Natural killer cell (primary cell): ENCODE results near the gene HELZ. TPM values are rescaled to one million over a fixed set of nuclear protein-coding genes. Genes with fewer than 3 reads are reported as not detected.

Experiments used
- ATAC-seq, 3 donors: fragments of 150-1000 bp in 2 of 3; fragments of 200-7000 bp in 1 of 3; cut with Tn5 transposase; 1 replicate in 1 of 3; 2 replicates in 2 of 3; pipeline ENCODE4 v1.10.0; 2021; ENCODE audit warnings: mild to moderate bottlenecking in 2 of 3, moderate library complexity in 2 of 3
- DNase-seq, 2 donors: peaks; one replicate each; pipeline versions ENCODE4 v3.0.0 to v3.0.0-alpha.2; 2013 to 2021; ENCODE audit warnings: mixed read lengths in 1 of 2
- H3K27ac ChIP-seq: one replicate; pipeline ENCODE4 v1.5.1; 2013; ENCODE audit warnings: mild to moderate bottlenecking, low read length
- H3K27me3 ChIP-seq: one replicate; pipeline ENCODE4 v1.6.1; 2013; ENCODE audit warnings: low read length; ENCODE audit not compliant: control insufficient read depth, insufficient read depth
- H3K36me3 ChIP-seq: one replicate; pipeline ENCODE4 v1.6.1; 2013; ENCODE audit warnings: low read length; ENCODE audit not compliant: control insufficient read depth, insufficient read depth
- H3K4me1 ChIP-seq: one replicate; pipeline ENCODE4 v1.6.1; 2013; ENCODE audit warnings: low read length; ENCODE audit not compliant: control insufficient read depth, insufficient read depth
- H3K4me3 ChIP-seq: one replicate; pipeline ENCODE4 v1.5.1; 2013; ENCODE audit warnings: low read length
- H3K9me3 ChIP-seq: one replicate; pipeline ENCODE4 v1.6.1; 2013; ENCODE audit warnings: low read length; ENCODE audit not compliant: control insufficient read depth, insufficient read depth
- H3K27ac Mint-ChIP-seq, 2 donors: one replicate each; pipeline ENCODE4 v1.8.0; 2022; ENCODE audit warnings: mild to moderate bottlenecking in 2 of 2, mixed read lengths in 2 of 2, moderate library complexity in 1 of 2
- H3K27me3 Mint-ChIP-seq, 2 donors: one replicate each; pipeline ENCODE4 v1.8.0; 2022; ENCODE audit warnings: low read depth in 2 of 2, mixed read lengths in 2 of 2
- H3K36me3 Mint-ChIP-seq: one replicate; pipeline ENCODE4 v1.8.0; 2022; ENCODE audit warnings: mixed read lengths
- H3K4me1 Mint-ChIP-seq, 2 donors: one replicate each; pipeline ENCODE4 v1.8.0; 2022; ENCODE audit warnings: mixed read lengths in 2 of 2
- H3K4me3 Mint-ChIP-seq: one replicate; pipeline ENCODE4 v1.8.0; 2022; ENCODE audit warnings: mild to moderate bottlenecking, moderate library complexity, mixed read lengths
- H3K9me3 Mint-ChIP-seq, 2 donors: one replicate each; pipeline ENCODE4 v1.8.0; 2022; ENCODE audit warnings: mixed read lengths in 2 of 2
- WGBS: methylation state at CpG from one replicate; pipeline ENCODE4 v1.1.7; 2013; ENCODE audit warnings: missing lambda C conversion rate; ENCODE audit not compliant: insufficient coverage; 5-methylcytosine and 5-hydroxymethylcytosine counted together
- intact Hi-C: fragments of 100-400 bp; cut with micrococcal nuclease; formaldehyde crosslinking; loops from one replicate; pipeline ENCODE4 v1.14.2; 2022
- total RNA-seq, 4 donors: library from RNA; stranded (reverse); fragments of 120-200 nt in 1 of 4; gene quantifications; one replicate each; pipeline versions ENCODE4 v1.2.3 to v1.2.4, GENCODE V29; 2013 to 2022
- TF ChIP-seq, protein P1 (sequence below): fragments of 200-600 bp; IDR thresholded peaks from one replicate; pipeline ENCODE4 v1.8.0; 2022; ENCODE audit warnings: antibody characterized with exemption

The HELZ gene
- total RNA-seq, 3 donors from 2014 or later (not counting 1 experiment from before 2014, with no cell fraction given) = 274 to 355 (median 292) TPM

DNA sequence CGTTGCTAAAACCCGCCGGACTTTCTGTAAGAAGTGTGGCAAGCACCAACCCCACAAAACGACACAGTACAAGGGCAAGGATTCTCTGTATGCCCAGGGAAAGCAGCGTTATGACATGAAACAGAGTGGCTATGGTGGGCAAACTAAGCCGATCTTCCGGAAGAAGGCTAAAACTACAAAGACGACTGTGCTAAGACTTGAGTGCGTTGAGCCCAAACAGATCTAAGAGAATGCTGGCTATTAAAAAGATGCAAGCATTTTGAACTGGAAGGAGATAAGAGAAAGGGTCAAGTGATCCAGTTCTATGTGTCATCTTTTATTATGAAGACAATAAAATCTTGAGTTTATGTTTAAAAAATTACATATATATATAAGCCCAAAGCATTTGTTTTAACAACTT lies 20.3 kb downstream of the HELZ start:
- DNase-seq (no peak), ATAC-seq (no peak)
- H3K4me1 Mint-ChIP-seq = peaks cover 70 to 75% of the 10 kb centered on the region in 2 donors
- no peak overlapping the region for H3K4me3 Mint-ChIP-seq
- H3K27ac Mint-ChIP-seq = peak overlapping the region; percentile 72 to 80
- H3K27me3 ChIP-seq = no peaks in the 10 kb centered on the region
- TF ChIP-seq, protein P1, sequence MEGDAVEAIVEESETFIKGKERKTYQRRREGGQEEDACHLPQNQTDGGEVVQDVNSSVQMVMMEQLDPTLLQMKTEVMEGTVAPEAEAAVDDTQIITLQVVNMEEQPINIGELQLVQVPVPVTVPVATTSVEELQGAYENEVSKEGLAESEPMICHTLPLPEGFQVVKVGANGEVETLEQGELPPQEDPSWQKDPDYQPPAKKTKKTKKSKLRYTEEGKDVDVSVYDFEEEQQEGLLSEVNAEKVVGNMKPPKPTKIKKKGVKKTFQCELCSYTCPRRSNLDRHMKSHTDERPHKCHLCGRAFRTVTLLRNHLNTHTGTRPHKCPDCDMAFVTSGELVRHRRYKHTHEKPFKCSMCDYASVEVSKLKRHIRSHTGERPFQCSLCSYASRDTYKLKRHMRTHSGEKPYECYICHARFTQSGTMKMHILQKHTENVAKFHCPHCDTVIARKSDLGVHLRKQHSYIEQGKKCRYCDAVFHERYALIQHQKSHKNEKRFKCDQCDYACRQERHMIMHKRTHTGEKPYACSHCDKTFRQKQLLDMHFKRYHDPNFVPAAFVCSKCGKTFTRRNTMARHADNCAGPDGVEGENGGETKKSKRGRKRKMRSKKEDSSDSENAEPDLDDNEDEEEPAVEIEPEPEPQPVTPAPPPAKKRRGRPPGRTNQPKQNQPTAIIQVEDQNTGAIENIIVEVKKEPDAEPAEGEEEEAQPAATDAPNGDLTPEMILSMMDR = no peak
- no peaks in the 10 kb centered on the region for H3K9me3 ChIP-seq
- 94% methylated on average over 9 of the region's 9 CpGs for WGBS
- no peak overlapping the region for H3K4me3 ChIP-seq
- no peaks in the 10 kb centered on the region for H3K36me3 Mint-ChIP-seq
- peaks cover 11% of the 10 kb centered on the region for H3K36me3 ChIP-seq
- intact Hi-C loops = no loop called here
- peaks cover 15% of the 10 kb centered on the region for H3K4me1 ChIP-seq
- H3K27me3 Mint-ChIP-seq = no peaks in the 10 kb centered on the region
- no peaks in the 10 kb centered on the region for H3K9me3 Mint-ChIP-seq
- H3K27ac ChIP-seq = no peak overlapping the region

DNA sequence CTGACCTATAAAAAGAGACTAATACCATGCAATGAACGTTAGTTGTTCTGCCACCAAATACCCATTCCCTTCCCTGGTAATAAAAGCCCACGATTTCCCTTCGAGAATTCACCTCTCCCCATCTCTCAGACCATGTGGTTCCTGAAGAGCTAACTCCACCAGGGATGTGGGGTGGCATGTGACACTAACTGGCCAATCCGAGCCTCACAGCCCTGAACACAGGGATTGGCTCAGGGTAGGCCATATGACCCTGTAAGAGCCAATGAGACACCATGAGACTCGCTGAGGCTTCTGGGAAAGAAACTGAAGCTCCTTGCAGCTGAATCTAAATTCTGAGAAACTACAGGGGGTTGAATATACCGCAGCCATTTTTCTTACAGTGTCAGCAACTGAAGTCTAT lies 21.1 kb downstream of the HELZ start:
- H3K4me3 ChIP-seq = no peak overlapping the region
- H3K27me3 ChIP-seq = no peaks in the 10 kb centered on the region
- WGBS = 95% methylated on average over 6 of the region's 6 CpGs
- peak overlapping the region; percentile 29 to 80 for H3K27ac Mint-ChIP-seq
- H3K4me1 ChIP-seq = peaks cover 15% of the 10 kb centered on the region
- H3K4me1 Mint-ChIP-seq = peaks cover 70 to 76% of the 10 kb centered on the region in 2 donors
- peaks cover 5% of the 10 kb centered on the region for H3K36me3 ChIP-seq
- no peak overlapping the region for H3K4me3 Mint-ChIP-seq
- no peaks in the 10 kb centered on the region for H3K36me3 Mint-ChIP-seq
- intact Hi-C loops = no loop called here
- DNase-seq (peak in 1 of 2 donors; percentile 37), ATAC-seq (peak; percentile 45 to 66 (median 64))
- no peaks in the 10 kb centered on the region for H3K9me3 ChIP-seq
- TF ChIP-seq, protein P1 = no peak
- H3K27ac ChIP-seq = no peak overlapping the region
- H3K27me3 Mint-ChIP-seq = no peaks in the 10 kb centered on the region
- H3K9me3 Mint-ChIP-seq = no peaks in the 10 kb centered on the region

DNA sequence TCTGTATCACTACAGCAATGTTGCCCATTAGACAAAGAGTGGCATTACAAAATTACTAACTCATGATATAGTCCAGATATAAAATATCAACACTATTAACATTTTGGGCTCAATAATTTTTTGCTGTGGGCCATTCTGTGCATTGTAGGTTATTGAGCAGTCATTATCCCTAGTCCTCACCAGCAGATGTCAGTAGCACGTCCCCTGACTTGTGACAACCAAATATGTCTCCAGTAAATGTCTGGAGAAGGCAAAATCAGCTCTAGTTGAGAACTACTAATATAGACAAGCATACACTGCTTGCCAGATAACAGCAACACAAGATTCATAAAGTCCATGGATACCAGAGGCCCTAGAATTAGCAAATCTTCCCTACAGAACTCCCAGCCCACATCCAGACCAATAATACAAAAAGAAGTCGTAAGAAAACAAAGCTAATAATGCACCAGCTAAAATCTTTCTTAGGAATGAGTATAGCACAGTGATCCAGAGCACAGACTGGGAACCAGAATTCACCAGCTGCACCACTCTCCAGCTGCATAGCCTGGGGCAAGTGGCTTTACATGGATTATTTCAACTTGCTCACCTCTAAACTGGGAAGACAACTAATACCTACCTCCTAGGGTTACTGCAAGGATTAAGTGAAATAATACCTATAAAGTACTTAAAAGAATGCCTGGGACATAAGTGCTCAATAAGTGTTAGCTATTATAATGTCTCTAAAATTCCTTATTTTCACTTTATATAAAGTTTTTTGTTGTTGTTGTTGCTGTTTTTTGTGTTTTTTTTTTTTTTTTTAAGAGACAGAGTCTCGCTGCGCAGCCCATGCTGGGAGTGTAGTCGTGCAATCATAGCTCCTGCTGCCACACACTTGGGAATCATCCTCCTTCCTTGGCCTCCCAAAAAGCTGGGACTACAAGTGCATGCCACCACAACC lies 23.7 kb downstream of the HELZ start:
- Histone ChIP-seq H3K4me3 (no peak overlapping the region), H3K36me3 (peaks cover 27% of the 10 kb centered on the region), H3K27me3 (no peaks in the 10 kb centered on the region), H3K9me3 (no peaks in the 10 kb centered on the region), H3K4me1 (peaks cover 21% of the 10 kb centered on the region), H3K27ac (no peak overlapping the region)
- WGBS = 85% methylated on average over 5 of the region's 5 CpGs
- no peaks in the 10 kb centered on the region for H3K36me3 Mint-ChIP-seq
- H3K4me1 Mint-ChIP-seq = peaks cover 68 to 72% of the 10 kb centered on the region in 2 donors
- peak overlapping the region; percentile 37 to 80 for H3K27ac Mint-ChIP-seq
- H3K27me3 Mint-ChIP-seq = no peaks in the 10 kb centered on the region
- peak overlapping the region; percentile 18 for H3K4me3 Mint-ChIP-seq
- DNase-seq (peak in 1 of 2 donors; percentile 78), ATAC-seq (peak; percentile 29 to 87 (median 68))
- TF ChIP-seq, protein P1 = no peak
- no peaks in the 10 kb centered on the region for H3K9me3 Mint-ChIP-seq
- intact Hi-C loops = no loop called here
